GM12892 (cell line): ENCODE results near the gene ZNF425.

Source experiments
- POLR2A ChIP-seq: IDR thresholded peaks from 2 replicates; pipeline ENCODE4 v1.6.1; 2011; ENCODE audit warnings: low read depth, low read length, control low read depth
- POLR2AphosphoS5 ChIP-seq: IDR thresholded peaks from 2 replicates; pipeline ENCODE4 v1.6.1; 2011; ENCODE audit warnings: low read depth, low read length, control low read depth
- TAF1 ChIP-seq: IDR thresholded peaks from 2 replicates; pipeline ENCODE4 v1.6.1; 2011; ENCODE audit warnings: low read depth, mild to moderate bottlenecking, control low read depth, low read length, borderline replicate concordance

- TF ChIP-seq POLR2AphosphoS5 (no peak), POLR2A (no peak), TAF1 (no peak)
Measured at GRCh38 chr7:149175150-149175549, 49.0 kb upstream of the ZNF425 start.
